ENCODE data around the gene ZCCHC7. TPM values are rescaled to one million over a fixed set of nuclear protein-coding genes. Genes with fewer than 3 reads are reported as not detected.
"Not testable (repeated sequence)": the region's sequence is repeated elsewhere in the genome, so short reads cannot be mapped to it uniquely, and the experiment has no call there.

The ZCCHC7 gene
- total RNA-seq, 2 experiments from 2014 or later, result 25.6 to 29.1 TPM

DNA sequence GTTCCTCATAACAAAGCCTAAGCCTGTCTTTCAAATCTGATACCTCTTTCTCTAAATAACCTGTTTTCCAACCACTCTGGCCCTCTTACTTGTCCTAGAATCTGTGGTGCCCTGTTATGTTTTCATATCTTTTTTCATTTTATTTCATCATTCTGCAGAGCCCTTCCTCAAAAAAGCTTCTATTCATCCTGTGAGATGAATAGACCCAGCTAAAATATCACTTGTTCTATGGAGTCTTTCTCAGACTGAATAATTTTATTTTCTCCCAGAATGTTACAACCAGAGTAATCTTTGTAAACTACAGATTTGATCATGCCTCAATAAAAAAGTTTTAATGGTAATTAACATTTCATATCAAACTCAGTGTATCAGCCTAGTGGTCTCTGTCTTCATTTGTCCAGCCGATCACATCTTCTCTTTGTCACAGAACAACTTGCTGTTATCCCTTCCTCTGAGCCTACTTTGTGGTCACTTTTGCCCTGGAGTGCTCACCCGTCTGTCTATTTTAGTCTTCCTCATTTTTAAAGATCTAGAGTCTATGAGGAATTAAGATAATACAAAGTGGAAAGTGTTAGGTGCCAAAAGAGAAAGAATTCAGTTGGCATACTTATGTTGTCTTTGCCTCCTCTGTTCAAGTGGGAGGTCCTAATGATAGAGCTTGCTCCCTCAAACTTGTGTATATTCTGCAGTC, 77.8 kb downstream of the ZCCHC7 start:
- CTCF ChIA-PET, result no interaction called here
- POLR2A ChIA-PET, result no interaction called here

DNA sequence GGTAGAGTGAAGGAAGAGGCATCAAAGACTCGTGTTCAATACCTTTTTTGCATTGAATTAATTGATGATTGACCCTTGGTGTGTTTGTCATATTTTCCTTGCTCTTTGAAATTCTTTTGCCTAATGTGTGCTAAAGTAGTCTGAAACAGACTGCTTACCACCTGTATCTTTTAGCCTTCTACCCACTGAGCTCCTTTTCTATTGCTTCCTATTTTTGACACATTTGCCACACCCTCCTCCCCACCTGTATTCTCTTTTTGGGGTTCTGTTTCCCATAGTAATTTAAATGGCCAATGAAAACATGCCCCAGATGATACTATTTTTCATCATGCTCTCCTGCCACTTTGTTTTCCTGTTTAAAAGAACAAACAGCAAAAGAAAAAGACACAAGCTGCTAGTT, 78.5 kb downstream of the ZCCHC7 start:
- ChIA-PET POLR2A (no interaction called here), CTCF (no interaction called here)

DNA sequence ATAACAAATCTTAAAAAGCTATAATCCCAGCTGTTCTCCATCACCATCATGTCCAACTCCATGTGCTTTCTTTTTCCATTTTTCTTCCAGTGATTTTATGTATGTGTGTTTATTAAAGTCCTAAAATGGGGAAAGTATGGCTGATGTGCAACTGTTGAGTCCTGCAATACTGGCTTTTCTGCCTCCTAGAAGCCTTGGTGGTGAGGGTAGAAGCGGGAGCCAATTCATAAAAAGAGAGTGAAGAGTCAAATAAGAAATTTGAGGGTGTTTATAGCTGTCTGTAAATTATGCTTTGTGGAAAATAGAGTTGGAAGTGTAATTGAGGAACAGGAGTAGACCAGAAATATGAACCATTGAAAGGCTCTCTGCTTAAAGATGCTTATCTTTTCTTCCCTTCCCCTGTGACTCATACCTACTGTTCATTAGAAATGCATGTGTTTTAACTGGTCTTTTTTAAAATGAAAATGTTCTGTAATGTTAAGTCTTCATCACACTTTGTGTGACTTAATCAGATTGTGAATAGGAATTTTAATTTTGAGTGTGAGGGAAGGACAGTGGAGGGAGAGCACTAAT, 80.1 kb downstream of the ZCCHC7 start:
- POLR2A ChIA-PET, result no interaction called here
- CTCF ChIA-PET, result no interaction called here

DNA sequence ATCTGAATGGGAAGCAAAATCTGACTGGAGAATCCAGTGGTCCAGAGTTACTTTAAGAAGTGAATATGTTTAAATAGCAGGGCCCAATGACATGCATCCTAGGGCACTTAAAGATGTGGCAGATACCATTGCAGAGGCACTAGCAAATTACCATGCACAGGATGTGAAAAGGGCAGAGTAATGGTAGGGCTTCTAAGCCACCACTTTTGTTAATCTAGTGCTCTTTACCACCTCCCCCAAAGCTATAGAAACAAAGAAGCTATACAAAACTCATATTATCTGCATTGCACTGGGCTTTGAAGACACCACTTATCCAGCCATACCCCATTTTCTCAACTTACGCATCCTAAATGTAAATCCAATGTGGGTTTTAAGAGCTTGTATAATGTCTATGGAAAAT, 81.2 kb downstream of the ZCCHC7 start:
- ChIA-PET CTCF (no interaction called here), POLR2A (no interaction called here)

DNA sequence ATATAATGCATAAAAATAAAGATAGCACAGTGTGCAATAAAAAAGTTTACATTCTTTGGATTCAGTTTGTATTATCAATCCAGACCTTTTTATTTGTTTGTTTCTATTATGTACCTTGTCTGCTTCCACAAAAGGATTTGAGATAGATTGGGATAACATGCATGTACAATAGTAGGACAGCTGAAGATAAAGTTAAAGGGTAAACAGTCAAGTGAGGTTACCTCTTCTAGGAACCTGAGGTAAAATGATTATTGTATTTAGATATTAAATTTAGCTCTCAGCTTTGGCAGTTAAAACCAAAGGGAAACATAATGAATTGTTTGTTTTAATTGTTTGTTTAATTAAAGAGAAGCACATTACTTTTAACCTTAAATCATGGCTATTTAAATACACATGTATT, 81.7 kb downstream of the ZCCHC7 start:
- ChIA-PET POLR2A (no interaction called here), CTCF (no interaction called here)

DNA sequence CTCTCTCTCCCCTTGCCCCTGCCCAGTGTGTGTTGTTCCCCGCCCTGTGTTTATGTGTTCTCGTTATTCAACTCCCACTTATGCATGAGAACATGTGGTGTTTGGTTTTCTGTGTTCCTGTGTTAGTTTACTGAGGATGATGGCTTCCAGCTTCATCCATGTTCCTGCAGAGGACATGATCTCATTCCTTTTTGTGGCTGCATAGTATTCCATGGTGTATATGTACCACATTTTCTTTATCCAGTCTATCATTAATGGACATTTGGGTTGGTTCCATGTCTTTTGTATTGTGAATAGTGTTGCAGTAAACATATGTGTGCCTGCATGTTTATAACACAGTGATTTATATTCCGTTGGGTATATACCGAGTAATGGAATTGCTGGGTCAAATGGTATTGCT, 83.1 kb downstream of the ZCCHC7 start:
- POLR2A ChIA-PET, CTCF ChIA-PET: not testable (repeated sequence)

DNA sequence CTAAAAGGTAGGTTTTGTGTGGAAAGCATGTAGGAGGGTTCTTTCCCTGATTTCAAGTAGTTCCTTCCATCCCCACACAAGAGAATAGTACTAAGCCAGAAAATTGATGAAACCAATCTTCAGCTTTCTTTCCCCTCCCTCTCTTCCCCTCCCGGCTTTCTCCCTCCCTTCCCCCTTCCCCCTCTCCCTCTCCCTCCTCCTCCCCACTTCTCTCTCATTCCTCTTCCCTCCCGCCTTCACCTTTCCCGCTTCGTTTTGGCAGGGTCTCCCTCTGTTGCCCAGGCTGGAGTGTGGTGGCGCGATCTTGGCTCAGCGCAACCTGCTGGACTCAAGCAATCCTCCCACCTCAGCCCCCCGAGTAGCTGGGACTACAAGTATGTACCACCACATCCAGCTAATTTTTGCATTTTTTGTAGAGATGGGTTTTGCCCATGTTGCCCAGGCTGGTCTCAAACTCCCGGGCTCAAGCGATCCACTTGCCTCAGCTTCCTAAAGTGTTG, 85.8 kb downstream of the ZCCHC7 start:
- CTCF ChIA-PET, result no interaction called here
- POLR2A ChIA-PET, result no interaction called here

DNA sequence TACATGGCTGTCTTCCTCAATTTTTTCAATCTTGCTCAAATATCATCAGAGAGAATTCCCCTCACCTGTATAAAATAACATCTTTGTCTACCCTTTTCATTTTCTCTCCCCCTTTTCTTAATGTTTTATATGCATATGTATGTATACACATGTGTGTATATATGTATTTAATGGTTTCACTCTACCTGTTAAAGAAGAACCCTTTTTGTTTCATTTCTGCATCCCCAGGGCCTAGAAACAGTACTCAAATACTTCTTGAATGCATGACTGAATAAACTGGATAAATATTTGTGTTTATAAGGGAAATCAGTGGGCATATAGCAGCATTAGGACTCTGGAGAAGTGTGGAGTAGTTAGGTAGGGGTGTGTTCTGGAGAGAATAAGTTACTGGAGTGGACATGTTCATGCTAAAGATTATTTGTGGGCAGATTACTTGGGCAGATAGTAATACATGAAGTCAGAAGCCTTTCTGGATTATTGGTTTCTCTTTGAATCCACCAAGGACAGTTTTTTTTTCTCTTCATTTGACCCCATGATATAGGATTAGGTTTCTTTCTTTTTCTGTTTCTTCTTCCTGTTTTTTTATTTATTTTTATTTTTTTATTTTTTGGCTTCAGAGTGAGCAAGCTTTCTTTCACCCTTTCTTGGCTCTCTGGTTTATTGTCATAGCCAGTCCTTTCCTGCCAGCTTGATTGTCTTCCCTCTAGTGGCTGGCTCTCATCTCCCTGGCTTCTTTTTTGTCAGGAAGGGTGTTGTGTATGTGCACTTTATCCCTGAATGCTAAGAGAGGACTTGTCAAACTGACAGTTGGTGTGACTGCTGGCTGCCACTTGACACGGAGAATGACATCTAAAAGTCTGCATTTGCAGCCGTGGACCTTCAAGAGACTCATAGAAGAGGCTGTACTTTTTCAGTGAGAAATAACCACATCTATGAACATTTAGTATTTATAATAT, 89.3 kb downstream of the ZCCHC7 start:
- CTCF ChIA-PET, result no interaction called here
- POLR2A ChIA-PET, result no interaction called here

DNA sequence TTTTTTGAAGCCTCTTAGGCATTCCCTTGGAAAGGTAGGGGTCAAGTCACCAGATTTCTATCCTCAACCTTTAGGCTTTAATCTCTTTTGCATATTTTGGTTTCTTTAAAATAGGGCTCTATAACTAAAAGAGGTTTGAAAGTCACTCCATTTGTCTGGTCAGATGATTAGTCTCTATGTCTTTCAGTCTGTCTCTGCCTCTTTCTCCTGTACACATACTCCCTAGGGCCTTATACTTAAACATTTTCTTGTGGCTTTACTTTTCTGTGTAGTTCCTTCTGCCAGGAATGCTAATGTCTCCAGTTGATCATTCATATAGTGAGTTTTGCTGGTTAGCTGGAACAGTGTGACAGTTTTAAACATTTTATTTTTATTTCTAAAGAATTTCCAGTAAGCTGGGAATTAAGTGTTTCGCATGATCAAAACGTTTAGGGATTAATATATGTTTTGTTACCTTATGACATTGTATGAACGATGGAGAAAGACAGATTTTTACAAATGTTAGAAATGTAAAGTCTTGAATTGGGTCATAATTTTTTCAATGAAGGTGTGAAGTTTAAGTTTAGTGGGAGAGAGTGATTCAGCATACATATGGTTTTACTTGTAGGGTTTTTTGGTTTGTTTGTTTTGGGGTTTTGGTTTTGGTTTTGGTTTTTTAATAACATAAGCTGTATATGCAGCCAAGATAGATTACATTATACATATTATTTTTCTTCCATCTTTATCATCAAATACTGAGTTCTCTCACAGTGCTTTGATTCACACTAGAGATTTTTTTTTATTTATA, 90.6 kb downstream of the ZCCHC7 start:
- POLR2A ChIA-PET, result interaction anchor here (0.6 to 0.7 kb wide), 2 partner anchors 195 to 243 kb away, joined by 6 to 7 read pairs; no protein-coding TSS in a partner anchor
- CTCF ChIA-PET, result interaction anchor here (1.2 kb wide), 1 partner anchor 34 kb away, joined by 4 read pairs; no protein-coding TSS in a partner anchor

DNA sequence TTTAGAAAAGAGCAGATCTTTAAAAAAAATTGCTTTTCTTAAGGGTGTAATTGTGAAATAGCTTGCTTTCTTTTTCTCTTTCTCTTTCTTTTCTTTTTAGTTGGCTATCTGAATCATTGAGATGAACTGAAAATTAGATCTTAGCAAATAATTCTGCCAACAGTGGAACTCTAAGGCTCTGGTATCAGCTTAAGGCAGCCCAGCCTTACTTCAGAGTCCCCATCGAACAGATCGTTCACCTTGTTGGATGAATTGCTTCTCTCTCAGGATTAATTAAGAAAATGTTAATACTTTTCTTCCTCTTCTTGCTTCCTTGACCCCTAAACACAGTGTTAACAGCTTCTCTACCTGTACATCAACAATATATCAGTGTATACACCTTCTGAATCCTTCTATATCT, 92.1 kb downstream of the ZCCHC7 start:
- ChIA-PET CTCF (interaction anchor here (0.7 kb wide), 1 partner anchor 72 kb away, joined by 3 read pairs; no protein-coding TSS in a partner anchor), POLR2A (no interaction called here)

DNA sequence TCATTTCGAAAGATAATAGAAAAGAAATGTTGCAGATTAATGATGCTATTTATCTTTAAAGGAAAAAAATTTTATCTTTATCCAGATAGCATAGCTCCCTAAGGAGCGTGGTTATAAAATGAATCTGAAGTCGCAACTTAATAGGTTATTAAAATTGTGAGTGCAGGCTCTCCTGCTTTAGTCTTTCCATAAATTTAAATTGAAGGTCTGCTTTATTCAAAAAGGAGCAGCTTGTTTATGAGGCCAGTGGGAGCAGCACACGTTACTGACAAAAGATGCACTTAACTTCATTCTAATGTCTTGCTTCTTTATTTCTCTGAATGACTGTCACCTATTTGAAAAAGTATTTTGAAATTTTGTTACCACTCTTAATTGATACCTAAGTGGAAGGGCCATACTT, 95.0 kb downstream of the ZCCHC7 start:
- CTCF ChIA-PET, result no interaction called here

DNA sequence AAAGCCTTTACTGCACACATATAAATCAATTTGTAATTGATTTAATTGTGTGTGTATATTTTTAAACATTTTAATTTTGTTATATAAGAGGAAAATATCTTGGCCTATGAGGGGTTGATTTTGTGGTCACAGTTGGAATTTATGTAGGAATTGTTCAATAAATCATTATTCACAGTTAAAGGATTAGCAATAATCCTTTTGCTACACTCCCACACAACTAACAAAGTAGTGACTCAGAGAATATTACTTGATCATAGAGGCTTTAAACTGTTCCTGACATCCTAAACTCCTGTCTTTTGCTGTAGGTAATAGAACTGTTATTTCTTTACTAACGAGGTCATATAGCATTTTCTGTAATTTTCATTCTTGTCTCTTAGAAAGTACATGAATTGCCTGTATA, 95.5 kb downstream of the ZCCHC7 start:
- CTCF ChIA-PET, result no interaction called here
- POLR2A ChIA-PET, result no interaction called here

More for the DNA sequence above, 95.0 kb downstream of the ZCCHC7 start:
- POLR2A ChIA-PET, result no interaction called here

DNA sequence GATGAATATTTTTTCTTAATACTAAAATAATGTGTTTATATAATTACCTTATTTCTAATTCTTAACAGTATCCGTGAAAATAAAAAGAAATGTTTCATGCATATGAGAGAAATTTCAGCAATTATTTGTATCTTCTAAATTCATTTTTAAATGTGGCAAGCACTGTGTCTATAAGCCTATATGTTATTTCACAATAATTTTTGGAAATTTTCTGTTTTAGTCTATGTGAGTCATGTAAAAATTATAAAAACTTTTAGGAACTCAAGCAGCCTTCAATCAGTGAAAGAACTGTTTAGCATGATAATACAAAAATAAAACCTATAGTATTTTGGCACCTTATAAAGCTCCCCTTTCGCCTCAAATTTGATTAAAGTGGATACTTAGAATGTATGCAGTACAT, 96.8 kb downstream of the ZCCHC7 start:
- ChIA-PET CTCF (no interaction called here), POLR2A (no interaction called here)

DNA sequence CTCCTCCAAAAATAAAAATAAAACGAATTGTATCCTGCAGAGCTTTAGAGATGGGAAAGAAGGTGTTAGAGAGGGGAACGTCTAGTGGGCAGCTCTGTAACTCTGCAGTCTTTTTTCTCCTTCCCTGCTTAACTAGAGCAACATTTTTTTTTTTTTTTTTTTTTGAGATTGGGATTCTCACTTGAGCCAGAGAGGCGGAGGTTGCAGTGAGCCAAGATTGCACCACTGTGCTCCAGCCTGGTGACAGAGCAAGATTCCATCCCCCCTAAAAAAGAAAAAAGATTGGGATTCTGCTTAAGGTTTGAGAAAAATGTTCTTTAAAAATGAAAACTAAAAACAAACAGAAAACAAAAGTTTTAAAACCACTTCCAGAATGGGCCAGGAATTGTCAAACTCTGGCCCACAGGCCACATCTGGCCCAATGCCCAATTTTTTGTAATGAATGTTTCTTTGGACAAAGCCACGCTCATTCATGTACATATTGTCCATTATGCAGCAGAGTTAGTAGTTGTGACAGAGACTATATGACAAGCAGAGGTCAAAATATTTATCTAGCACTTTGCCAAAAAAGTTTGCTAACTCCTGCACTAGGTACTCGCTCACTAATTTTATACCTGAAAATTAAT, 98.5 kb downstream of the ZCCHC7 start:
- CTCF ChIA-PET, result no interaction called here
- POLR2A ChIA-PET, result no interaction called here

DNA sequence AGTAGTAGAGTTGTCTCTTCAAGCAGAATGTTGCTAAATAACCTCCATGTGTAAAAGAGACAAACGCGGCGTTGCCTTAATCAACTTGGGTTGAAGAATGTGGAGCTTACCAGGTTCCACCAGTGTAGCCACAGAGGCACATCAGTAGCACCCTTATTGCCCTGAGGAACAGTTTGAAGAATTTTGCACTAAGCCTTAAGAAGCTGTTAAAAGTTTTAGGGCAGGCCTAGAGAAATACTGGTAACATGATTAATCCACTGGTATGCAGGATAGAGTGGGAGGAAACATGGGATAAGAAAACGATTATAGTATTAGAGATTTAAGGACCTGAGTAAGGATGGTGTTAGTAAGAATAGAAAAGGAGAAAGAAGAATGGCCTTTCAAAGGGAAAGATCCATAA, 100.6 kb downstream of the ZCCHC7 start:
- CTCF ChIA-PET, result no interaction called here
- POLR2A ChIA-PET, result no interaction called here

DNA sequence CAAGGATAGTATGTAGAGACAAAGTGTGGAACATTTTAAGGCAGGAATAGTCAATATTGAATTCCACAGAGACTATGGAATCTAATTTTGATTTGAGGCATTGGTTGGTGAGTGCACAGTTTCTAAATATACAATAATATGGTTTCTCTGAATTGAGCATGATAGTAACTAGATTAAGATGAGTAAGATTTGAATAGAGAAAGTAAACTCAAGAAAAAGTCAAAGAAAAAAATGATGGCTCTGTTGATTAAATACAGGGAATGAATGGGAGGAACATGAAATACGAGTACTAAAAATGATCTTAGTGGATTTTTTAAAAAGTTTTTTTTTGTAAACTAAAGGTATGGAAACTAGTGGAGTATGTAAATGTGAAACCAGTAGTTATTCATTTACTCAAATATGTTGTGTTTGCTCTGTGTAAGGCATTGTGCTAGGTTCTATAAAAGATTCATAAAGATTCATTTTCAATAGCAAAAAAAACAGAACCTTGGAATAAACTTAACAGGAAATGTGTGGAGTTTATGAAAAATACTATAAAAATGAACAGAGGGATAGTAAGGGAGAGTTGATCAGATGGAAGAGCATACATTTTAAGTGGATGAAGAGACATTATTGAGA, 101.2 kb downstream of the ZCCHC7 start:
- POLR2A ChIA-PET, result no interaction called here
- CTCF ChIA-PET, result no interaction called here

DNA sequence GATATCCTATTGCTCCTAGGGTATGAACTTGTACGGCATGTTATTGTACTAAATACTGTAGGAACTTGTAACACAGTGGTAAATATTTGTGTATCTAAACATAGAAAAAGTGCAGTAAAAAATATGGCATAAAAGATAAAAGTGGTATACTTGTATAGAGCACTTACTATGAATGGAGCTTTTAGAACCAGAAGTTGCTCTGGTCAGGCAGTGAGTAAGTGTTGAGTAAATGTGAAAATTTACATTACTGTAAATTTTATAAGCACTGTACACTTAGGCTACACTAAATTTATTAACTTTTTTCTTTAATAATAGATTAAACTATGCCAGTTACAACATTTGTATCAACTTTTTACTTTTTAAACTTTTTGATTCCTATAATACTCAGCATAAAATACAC, 109.1 kb downstream of the ZCCHC7 start:
- ChIA-PET POLR2A (interaction anchor here (0.6 kb wide), 1 partner anchor 34 kb away, joined by 3 read pairs; no protein-coding TSS in a partner anchor), CTCF (no interaction called here)

DNA sequence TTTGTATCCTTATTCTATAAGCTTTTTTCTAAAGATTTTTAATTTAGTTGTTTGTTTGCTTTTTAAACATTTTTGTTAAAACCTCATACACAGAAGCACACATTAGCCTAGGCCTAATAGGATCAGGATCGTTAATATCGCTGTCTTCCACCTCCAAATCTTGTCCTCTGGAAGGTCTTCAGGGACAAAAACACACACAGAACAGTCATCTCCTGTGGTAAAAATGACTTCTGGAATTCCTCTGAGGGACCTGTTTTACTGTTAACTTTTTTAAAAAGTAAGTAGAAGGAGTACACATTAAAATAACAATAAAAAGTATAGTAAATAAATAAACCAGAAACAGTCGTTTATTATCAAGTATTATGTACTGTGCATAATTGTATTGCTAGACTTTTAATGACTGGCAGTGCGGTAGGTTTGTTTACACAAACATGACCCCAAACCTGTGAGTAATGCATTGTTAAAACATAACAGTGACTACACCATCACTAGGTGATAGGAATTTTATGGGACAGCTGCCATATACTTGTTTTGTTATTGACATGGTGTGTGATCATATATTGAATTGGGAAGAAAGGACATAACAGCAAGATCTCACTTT, 109.6 kb downstream of the ZCCHC7 start:
- POLR2A ChIA-PET, result interaction anchor here (0.6 kb wide), 1 partner anchor 33 kb away, joined by 3 read pairs; no protein-coding TSS in a partner anchor
- CTCF ChIA-PET, result no interaction called here

DNA sequence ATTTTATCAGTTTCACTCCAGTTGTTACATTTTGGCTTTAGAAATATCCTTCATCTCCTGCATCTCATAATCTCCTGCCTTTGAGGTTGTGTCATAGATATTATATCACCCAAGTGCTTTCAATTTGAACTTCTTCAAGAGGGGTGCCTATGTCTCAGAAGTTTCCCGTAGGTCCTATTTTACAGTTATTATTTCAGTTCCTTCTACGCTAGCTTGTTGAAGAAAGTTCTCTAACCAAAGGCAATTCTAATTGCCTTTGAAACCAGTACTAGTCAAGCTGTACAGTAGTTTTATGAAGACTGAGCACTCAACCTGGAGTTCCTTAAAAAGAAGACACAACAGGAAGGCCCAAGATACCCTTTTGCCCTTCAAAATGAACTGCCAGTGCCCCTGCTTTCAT, 116.4 kb downstream of the ZCCHC7 start:
- ChIA-PET POLR2A (no interaction called here), CTCF (no interaction called here)
